Glomerular visceral epithelial cell (primary cell): ENCODE measurements around the gene SLX9.

ENCODE experiments used
- DNase-seq: peaks from one replicate; pipeline ENCODE4 v3.0.0-alpha.2; 2016; ENCODE audit errors: extremely low spot score

SLX9 gene

DNA sequence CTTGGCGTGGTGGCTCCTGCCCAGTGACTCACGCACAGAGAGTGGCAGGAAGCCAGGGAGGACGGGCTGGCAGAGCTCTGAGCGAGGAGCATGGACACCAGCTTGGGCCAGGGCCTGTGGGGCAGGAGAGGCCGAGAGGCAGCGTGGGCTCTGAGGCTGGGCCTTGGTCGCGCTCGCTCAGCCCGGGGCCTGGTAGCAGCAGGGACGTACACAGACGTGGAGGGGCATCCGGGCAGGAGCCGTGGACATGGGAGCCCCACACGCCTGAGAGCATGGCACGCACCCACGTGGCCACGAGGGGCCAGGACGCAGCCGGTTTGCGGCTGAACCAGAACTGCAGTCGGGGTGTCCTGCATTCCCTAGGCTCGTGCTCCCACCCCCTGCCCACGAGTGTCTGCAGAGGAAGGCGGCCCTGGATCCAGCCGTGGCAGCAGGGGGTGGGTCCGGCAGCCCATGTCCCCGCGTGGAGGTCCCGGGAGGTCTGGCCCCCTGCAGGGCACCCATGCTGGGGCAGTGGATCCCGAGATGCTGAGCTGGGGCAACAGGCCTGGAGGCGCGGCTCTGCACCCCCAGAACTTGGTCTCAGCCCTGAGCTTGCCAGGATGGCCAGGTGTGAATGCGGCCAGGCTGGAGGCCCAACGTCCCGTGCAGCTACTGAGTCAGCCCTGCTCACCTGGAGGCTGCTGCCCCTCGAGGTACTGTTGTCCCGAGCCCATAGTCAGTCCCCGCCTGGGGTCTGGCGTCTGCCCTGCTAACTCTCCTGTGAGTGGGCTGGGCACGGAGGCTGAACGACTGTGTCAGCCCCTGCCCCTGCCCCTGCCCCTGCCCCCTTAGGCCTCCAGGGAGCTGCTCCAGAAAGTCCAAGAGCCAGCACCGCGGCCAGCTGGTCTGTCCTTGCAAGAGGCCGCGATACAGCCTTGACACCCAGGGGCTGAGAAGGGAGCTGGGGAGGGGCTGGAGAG, 61.6 kb downstream of the SLX9 start:
- DNase-seq: peak; percentile 79

DNA sequence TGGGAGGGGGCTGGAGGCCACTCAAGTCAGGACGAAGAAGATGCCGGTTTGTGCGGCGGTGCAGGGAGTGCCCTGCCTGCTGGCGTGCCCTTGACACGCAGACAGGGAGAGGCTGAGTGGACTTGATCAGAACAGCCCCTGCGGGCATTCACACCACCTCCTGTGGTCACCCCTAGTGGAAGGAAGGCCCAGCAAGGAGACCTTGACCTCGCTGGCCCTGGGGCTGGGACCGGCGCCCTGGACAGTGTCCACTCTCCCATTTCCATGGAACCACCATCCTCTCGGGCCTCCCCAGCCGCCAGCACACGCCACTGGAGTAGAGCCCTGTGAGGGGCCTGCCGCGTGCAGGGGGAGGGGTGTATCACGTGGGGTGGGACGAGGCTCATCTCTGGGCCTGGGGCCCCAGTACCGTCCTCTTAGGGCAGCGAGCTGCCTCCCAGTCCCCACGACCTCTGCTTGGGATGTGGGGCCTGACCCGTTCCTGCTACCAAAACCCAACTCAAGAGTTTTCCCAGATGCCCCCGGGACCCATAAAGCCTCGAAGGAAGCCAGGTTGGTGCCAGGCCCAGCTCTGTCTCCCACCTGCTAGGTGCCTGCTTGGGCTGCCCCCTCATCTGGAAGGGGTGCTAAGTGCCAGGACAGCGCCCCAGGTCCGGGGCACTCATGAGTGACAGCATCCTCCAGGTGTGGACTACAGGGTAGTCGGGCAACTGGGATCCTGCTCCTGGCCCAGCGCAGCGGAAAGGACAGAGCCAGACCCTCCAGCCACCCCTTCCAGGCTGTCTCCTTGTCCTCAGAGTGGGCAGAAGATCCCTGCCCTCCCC, 62.8 kb downstream of the SLX9 start:
- DNase-seq: no peak

DNA sequence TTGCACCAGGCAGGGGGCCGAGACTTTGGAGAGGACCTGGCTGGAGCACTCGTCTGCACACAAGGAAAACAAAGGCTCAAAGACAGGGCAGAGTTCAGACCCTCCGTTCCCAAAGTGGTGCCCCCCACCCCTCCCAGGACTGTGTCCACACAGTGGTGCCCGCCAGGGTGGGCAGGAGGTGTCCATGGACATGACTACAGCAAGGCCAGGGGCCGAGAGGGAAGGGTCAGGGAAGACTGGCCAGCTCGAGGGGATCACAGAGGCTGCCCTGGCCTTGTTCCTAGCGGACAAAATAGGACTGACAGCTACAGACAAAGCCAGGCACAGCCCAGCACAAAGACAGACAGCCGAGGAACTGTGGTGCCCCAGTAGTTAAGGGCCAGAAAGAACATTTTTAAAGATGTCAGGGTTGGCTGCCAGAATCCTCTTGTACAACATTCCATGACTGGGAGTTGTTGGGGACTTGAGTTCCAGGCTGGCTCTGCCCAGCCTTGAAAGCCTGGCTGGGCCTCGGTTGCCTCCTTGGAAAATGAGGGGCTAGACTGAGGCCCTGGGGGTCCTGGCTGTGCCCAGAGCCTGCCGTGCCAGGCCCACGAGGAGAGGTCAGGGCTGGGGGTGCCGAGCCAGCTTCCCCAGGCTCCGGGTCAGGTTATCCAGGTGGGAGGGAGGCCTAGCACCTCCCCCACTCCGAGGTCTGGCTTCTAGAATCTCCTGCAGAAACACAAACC, 63.7 kb downstream of the SLX9 start:
- DNase-seq: no peak

DNA sequence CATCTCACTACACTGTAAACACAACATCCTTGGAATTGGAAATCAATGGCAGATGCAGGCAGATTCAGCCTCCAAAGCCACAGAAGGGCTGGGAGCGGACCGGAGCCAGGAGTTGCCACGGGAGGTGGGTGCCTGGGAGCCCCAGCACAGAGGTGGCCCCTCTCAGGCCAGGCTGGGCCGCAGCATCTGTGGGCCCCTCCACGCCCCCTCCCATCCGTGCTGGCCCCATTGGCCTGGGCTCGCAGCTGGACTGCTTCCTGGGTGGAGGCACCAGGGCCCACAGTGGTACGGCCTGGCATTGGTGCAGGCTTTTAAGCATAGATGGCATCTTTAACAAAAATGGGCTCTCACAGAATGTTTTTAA, 64.2 kb downstream of the SLX9 start:
- DNase-seq: no peak

DNA sequence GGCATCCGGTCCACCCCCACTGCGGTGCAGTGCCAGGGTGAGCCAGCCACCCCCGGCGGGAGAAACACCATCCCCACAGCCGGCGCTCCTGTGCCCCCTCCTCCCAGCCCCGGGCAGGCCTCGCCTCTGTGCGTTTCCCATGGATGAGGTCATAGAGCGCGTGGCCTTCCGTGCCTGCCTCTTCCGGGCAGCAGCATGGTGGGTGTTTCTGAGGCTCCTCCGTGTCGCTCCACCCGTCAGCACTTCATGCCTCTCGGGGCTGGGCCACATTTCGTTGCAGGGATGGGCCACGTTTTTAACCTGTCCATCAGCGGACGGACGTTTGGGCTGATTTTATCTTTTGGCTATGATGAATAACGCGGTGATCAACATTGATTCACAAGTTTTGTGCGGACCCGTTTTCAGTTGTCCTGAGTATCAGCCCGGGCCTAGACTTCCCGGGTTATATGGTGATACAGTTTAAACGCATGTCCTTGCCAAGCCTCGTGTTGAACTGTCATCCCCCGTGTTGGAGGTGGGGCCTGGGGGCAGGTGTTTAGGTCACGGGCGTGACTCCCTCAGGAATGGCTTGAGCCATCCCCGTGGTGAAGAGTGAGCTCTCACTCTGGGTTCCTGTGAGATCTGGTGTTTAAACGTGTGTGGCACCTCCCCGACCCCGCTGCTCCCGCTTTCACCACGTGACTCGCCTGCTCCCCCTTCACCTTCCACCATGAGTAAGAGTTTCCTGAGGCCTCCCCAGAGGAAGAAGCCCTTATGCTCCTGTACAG, 64.8 kb downstream of the SLX9 start:
- DNase-seq: no peak

DNA sequence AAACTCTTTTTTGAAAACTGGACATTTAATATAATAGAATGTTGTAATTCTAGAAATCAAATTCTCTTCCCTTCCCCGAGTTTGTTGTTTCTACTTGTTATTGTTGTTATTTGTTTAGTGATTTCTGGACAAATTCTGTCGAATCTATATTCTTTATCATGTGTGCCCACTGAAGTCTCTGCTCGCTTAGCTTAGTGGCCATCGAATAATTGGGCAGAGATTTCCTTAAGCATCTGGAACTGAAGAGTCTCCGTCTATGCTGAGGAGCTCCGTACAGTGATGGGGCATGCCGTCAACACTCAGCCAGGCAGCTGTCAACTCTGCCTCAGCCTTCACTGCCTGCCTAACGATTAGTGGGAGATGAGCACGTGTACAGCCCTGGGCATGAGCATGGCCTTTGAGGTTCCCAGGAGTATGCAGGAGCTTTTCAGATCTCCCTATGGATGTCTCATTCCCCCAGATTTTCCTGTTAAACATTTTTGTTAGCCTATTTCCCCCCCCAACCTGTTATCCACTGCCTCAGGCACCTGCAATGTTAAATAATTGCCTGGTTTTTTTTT, 66.8 kb downstream of the SLX9 start:
- no peak for DNase-seq

DNA sequence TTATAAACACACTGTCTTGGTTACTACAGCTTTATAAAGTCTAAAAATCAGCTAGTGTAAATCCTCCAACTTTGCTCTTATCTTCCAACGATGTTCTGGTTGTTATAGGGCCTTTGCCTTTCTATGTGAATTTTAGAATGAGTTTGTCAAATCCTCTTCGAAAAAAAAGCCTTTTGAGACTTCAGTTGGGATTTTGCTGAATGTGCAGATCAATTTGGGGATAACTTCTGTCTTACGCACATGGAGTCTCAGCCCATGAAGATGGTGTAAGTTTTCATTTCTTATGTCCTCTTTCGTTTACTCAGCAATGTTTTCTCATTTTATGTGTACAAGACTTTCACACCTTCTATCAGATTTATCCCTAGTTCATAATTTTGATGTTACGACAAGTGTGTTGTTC, 69.8 kb downstream of the SLX9 start:
- no peak for DNase-seq

DNA sequence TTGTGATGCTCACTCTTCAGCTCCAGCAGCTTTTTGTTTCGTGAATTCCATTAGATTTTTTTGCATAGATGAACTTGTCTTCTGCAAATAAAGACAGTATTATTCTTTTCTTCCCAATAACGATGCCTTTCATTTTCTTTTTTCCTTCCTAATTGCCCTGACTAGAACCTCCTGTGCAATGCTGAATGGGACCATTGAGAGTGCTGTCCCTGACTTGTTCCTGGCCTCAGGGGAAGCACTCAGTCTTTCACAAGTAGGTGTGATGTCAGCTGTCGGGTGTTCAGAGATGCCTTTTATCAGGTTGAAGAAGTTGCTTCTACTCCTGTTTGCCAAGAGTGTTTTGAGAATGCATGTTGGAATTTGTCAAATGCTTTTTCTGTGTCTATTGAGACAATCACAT, 70.3 kb downstream of the SLX9 start:
- no peak for DNase-seq

DNA sequence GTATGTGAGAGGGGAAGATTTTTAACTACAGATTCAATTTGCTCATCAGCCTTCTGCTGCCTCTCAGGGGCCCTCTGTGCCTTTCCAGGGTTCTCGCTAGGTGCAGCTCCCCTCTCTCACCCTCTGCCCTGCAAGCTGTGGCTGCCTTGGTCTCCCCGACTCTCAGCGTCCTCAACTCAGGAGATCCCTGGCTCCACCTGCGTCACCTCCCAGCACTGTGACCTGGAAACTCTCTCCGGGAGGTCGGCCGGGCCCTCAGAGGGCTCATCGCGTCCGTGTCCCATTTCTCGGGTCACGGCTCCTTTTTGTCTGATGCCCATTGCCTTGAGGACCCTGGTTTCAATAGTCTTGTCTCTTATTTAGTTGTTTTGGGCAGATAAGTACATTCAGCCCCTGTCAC, 71.0 kb downstream of the SLX9 start:
- no peak for DNase-seq

DNA sequence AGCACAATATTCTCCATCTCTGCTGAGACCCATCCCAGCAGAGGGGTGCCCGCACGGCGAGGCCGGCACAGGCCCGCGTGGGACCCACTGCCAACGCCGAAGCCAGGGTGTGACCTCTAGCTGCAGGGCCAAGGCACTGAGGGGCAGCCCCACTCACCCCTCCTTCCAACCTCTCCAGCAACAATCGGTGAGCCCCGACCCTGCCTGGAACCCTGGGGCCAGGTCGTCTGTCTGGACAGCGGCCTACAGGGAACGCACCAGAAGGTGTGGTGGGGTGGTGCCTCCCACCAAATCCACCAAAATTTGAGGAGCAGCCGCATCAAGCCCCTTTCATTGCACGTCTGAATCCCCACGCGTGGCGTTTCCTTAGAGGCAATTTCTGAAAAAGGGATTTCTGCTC, 71.6 kb downstream of the SLX9 start:
- DNase-seq: no peak

DNA sequence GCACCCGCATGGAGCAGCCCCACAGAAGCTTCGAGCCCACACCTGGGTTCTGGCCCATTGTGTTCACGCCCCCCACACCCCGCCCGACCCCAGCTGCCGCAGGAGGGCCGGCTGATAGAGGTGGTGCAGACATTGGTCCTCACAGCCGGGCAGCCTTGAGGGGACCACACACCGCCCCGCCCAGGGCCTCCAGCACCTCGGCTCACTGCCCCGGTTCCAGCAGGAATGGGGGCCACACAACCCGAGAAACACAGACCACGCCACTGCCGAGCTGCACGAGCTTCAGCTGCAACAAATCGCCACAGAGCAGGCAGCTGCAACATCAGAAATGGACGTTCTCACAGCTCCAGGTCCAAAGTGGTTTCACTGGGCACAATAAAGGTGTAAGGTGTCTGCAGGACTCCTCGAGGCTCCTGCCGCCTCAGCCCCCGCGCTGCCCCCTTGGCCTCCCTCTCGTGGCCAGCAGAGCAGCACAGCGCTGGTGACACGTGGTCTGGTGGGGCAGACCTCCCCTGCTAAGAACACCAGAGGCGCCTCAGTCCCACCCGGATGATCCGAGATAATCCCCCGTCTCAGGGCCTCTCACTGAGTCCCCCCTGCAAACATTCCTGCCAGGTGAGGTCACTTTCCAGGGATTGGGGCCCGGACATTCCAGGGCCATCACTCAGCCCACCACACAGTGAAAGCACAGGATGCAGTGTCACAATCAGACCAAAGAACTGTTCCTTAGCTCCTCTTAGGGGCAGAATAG, 72.3 kb downstream of the SLX9 start:
- DNase-seq: peak; percentile 98

DNA sequence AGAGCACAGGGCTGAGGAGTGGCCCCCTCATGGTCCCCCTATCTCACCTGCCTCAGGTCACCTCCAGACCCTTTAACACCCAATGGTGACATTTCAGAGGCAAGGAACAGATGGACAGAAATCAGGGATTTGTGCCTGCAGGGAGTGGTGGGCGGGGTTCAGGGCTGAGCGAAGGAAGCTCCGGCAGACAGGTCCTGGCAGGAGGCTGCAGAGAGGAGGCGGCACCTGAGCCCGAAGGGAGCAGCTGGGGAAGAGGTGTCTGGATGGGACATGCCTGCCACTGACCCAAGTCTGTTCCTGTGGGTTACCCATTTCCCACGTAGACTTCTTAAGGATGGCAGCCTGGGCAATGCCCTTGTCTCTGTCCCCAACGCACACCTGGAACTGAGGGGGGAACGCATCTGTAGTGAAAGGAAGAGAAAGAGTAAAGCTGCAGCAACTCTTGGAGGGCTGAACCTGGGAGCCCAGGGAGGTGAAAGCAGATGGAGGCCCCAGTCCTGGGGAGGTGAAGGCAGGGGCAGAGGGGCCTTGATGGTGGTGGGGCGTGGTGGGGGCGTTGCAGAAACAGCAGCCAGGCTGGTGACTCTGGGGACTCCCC, 72.9 kb downstream of the SLX9 start:
- DNase-seq: peak; percentile 74

DNA sequence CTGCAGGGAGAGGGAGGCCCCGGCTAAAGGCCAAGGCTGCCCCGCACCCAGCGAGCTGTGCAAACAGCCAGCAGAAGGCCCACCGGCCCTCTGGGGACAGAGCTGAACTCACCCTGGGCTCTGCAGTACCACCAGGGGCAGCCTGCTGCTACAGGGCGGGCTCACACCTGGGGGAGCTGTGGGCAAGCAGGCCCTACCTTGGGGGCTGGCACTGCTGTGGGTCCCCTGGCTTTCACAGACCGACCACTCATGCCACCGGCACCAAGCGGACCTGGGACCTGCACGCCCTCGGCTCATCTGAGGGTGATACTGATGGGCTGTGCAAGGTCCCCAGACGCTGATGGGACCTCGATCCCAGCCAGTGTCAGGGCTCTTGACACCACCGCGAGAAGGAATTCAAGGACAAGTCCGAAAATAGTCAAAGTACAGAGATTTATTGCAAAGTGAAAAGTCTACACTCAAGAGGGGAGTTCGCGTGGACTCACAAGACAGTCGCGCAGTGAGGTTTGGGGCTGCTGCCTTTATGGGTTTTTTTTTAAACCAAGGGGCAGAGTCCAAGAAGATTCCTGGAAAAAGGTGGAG, 73.5 kb downstream of the SLX9 start:
- peak; percentile 15 for DNase-seq

DNA sequence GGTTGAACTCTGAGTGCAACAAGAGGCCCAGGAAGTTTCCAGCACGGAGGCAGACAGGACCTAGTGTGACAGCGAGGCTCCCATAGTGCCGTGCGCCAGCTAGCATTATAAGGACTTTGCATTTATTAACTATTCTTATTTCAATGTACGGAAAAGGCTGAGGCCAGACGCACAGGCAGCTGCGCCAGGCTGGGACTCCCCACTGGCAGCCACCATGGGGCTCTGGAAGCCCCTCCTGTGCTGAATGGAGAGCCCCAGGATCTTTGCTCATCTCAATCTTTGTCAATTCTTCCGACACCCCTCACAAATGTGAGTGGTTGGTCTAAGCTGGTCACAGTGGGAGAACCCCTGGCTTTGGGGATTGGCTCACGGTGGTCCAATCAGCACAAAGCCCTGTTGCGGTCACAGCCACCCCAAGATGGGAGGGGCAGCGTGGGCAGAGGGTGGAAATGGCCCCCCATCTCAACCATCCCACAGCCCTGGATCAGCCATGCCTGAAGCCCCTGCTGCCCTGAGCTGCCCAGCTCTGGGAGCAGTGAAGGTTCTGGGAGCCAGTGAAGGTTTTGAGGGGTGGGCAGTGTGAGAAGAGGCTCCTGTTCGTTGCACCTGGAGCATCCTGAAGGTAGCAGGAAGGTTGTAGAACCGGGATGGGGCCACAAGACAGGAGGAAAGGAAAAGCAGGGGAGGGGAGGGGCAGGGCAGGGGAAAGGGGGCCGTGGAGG, 75.1 kb downstream of the SLX9 start:
- no peak for DNase-seq

DNA sequence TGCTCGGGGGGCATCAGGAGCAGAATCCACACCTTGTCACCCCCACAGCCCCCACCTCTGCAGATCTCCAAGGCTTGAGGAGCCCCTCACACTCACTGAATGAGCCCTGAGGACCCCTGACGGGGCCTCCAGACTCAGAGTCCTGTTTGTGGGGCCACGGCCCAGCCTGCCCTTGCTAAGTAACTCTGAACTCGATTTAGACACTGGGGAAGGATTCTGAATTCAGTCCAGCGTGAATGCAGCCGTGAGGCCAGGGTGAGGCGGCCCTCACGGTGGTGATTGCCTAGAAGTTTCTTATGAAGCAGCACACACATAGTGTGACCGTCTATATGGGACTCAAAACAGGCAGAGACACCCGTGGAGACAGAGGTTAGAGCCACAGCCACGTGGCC, 75.6 kb downstream of the SLX9 start:
- no peak for DNase-seq

DNA sequence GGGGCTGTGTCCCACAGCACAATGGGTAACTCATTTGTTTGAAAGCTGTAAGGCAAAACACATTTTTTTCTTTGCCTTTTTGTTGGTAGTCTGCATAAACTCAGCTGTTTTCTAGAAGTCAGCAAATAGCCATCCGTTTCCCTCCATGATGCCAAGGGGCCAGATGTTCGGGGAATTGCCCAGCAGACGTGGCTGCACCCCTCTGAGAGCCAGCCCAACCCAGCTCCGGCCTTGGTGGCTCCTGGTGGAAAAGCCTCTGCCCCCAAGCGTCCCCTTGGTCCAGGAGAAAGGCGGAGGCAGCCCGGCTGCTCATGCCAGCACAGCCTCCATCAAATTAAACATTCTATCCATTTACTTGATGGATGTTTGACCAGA, 76.2 kb downstream of the SLX9 start:
- no peak for DNase-seq

DNA sequence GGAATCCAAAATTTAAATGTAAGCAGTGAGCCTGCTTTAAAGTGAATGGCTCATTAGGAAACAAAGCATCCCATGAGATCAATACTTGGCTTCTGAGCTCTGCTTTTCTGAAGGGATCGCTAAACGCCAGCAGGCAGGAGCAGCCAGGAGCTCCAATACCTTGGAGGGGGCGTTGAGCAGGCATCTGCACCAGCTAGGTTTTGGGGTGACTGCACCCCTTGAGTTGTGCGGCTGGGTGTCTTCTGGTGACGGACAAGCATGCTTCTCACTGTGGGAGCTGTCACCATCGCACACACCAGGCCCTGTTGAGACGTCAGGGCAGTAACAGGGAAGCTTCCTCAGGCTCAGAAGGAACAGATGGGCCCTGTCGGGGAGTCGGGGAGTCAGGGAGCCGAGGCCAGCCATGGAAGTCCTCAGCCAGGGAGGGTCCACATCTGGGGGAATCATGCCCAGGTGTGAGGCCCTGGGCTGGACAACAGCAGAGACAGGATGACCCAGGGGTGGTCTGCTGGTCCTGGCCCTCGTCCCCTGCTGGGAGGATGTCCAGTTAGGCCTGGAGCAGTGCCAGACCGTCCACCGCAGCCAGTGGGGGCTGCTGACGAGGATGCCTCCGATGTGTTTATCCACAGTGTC, 76.7 kb downstream of the SLX9 start:
- no peak for DNase-seq
